GM19328 (cell line): ENCODE measurements around the gene SHANK1.
"Not testable (repeated sequence)": the region's sequence is repeated elsewhere in the genome, so short reads cannot be mapped to it uniquely, and the experiment has no call there.

Experiments
- ATAC-seq: cut with Tn5 transposase; IDR thresholded peaks from one replicate; pipeline ENCODE4 v1.9.1; 2021; ENCODE audit warnings: mild to moderate bottlenecking, moderate library complexity; ENCODE audit not compliant: unreplicated experiment

Gene SHANK1

GRCh38 chr19:50640368-50640767 is 79.2 kb downstream of the SHANK1 start:
- no peak for ATAC-seq

GRCh38 chr19:50639121-50640112 is 80.2 kb downstream of the SHANK1 start, which contains the start of gene SYT3:
TSS of gene SYT3 (minus strand) at chr19:50639881. CDS start at chr19:50637411, 2,470 bp downstream.
- no peak for ATAC-seq

GRCh38 chr19:50638600-50638999 is 81.0 kb downstream of the SHANK1 start:
- no peak for ATAC-seq

GRCh38 chr19:50636317-50637085 is 83.1 kb downstream of the SHANK1 start:
- no peak for ATAC-seq

GRCh38 chr19:50633973-50634372 is 85.6 kb downstream of the SHANK1 start:
- ATAC-seq = no peak

GRCh38 chr19:50633359-50633758 is 86.2 kb downstream of the SHANK1 start:
- ATAC-seq = no peak

- ATAC-seq = no peak
Observed at GRCh38 chr19:50632151-50632835, 87.3 kb downstream of the SHANK1 start.

GRCh38 chr19:50629801-50630200 is 89.8 kb downstream of the SHANK1 start:
- no peak for ATAC-seq

GRCh38 chr19:50629194-50629593 is 90.4 kb downstream of the SHANK1 start:
- ATAC-seq = no peak

- ATAC-seq = no peak
Observed at GRCh38 chr19:50628551-50628950, 91.1 kb downstream of the SHANK1 start.

GRCh38 chr19:50628146-50628545 is 91.5 kb downstream of the SHANK1 start:
- no peak for ATAC-seq

- ATAC-seq = no peak
Observed at GRCh38 chr19:50626795-50627194, 92.8 kb downstream of the SHANK1 start.

- no peak for ATAC-seq
Observed at GRCh38 chr19:50626011-50626410, 93.6 kb downstream of the SHANK1 start.

GRCh38 chr19:50624949-50625600 is 94.5 kb downstream of the SHANK1 start:
- ATAC-seq = no peak

GRCh38 chr19:50620394-50620906 is 99.2 kb downstream of the SHANK1 start:
- ATAC-seq = not testable (repeated sequence)

GRCh38 chr19:50619184-50619583 is 100.4 kb downstream of the SHANK1 start:
- not testable (repeated sequence) for ATAC-seq

GRCh38 chr19:50618379-50618778 is 101.2 kb downstream of the SHANK1 start:
- ATAC-seq = not testable (repeated sequence)

- not testable (repeated sequence) for ATAC-seq
Observed at GRCh38 chr19:50612504-50613404, 106.8 kb downstream of the SHANK1 start.
